ENCODE measurements around the gene PLA2G4F.

The PLA2G4F gene

DNA sequence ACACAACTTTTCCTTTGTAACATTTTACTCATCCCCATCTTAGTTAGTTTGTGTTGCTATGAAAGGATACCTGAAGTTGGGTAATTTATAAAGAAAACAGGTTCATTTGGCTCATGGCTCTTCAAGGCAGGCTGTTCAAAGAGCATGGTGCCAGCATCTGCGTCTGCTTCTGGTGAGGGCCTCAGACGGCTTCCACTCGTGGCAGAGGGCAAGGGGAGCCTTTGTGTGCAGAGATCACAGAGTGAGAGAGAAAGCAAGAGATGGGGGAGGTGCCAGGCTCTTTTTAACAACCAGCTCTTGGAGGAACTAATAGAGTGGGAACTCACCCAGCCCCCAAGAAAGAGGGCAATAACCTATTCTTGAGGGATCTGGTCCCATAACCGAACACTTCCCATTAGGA is 23.1 kb downstream of the PLA2G4F start:
- DNase-seq (ENCODE audit: low read depth, low spot score) = no peak

DNA sequence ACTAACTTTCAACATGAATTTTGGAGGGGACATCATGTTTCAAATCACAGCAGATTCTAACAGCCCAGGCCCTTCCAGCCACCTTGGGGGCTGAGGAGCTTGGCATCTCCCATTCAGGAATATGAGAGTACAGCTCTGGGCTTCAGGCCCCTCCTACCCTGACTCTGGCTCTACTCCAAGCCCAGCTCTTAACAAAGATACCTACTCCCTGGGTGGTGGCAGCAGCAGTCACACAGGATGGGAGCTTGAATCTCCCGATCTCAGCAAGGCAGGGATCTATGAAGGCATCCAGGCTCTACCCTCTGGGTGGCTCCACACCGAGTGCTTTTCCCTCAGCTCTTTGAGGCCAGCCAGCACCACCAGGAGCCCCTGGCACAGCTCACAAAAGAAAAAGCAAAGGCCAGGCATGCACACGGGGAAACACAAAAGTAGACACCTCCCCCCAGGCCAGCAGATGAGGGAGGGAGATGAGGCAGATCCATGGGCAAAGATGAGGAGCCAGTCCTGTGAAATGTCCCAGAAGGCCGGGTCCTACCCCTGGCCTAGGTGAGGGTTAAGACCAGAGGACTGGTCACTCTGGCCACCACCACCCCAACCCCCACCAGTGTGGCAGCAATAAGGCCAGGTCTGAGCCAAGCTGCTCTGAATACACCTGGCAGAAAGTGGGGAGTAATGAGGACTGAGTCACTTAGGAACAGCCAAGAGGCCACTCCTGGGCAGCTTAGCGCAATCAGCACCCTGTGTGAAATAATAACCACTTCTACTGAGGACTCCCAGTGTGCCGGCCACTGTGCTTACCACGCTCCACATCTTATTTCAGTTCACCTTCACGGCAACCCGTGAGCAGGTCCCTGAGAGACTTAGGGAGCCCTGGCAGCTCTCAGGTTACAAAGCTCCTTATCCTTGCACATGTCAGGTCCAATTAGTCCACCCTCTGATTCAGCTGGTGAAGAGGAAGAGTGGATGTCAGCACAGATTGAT is 24.3 kb downstream of the PLA2G4F start:
- no peak for DNase-seq (ENCODE audit: low read depth, low spot score)

- DNase-seq (ENCODE audit: low read depth, low spot score) = no peak
These were observed 25.4 kb downstream of the PLA2G4F start for GRCh38 chr15:42131006-42131405.

- DNase-seq (ENCODE audit: low read depth, low spot score) = no peak
These were observed 26.0 kb downstream of the PLA2G4F start for GRCh38 chr15:42130246-42130986.

DNA sequence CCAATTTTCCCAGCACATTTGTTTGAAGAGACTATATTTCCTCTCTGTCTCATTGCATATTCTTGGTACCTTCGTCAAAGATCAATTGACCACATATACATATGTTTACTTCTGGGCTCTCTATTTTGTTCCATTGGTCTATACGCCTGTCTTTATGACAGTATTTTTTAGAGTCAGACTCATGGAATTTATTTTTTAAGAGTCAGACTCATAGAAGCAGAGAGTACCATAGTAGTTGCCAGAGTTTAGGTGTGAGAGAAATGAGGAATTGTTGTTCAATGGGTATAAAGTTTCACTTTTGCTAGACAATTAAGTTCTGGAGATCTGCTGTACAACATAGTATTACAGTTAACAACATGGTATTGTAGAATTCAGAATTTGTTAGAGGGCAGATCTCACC is 27.1 kb downstream of the PLA2G4F start:
- no peak for DNase-seq (ENCODE audit: low read depth, low spot score)

GRCh38 chr15:42128476-42128875 is 28.0 kb downstream of the PLA2G4F start:
- DNase-seq (ENCODE audit: low read depth, low spot score) = no peak

GRCh38 chr15:42123546-42123945 is 32.9 kb downstream of the PLA2G4F start:
- no peak for DNase-seq (ENCODE audit: low read depth, low spot score)

- DNase-seq (ENCODE audit: low read depth, low spot score) = no peak
These were observed 34.8 kb downstream of the PLA2G4F start for GRCh38 chr15:42121682-42122081.

DNA sequence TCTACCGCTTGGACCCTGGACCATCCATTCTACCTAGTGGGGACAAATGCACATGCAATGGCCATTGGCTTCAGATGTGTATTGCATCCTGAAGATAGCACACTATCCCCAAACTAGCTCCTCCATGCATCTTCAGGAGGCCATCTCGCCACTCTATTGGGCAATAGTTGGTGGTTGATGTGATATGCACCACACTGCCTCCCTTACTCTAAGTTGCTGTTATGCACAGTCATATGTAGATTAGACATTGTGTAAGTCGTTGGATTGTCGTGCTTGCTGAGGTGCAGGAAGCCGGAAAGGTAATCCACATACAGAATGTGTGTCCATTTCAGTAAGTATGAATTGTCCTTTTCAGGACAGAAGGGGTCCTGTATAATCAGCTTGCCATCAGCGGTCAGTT is 35.4 kb downstream of the PLA2G4F start:
- DNase-seq (ENCODE audit: low read depth, low spot score) = no peak

DNA sequence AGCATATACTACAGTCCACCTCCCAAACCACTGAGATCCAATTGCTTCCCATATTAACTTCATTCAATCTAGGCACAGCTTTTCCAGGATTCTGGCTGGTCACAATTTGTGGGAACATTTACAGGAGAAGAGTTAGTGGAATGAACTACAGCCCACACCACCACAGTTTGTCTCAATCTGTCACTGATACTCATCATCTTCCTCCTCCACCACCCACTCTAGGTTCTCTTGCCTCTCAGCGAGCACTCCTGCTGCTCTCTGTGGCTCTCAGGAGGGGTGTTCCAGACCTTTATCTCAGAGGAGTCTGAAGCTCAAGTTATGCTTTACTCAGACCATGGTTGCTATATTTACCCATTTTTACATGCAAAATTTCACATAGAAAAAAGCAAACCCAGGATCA is 36.2 kb downstream of the PLA2G4F start:
- no peak for DNase-seq (ENCODE audit: low read depth, low spot score)

DNA sequence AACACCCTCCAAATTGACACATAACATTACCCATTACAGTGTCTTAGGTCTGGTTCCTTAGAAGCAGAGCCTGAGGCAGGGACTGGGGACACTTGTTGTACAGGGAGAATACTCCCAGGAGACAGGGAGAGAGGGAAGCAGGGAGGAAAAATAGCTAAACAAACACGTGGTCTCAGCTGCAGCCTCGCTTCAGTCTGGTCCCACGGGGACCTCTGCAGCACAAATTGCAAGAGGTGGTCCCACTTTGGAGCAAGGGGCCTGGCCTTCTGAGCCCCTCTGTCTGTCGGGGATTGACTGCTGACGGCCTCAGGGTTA is 37.0 kb downstream of the PLA2G4F start:
- DNase-seq (ENCODE audit: low read depth, low spot score) = no peak

DNA sequence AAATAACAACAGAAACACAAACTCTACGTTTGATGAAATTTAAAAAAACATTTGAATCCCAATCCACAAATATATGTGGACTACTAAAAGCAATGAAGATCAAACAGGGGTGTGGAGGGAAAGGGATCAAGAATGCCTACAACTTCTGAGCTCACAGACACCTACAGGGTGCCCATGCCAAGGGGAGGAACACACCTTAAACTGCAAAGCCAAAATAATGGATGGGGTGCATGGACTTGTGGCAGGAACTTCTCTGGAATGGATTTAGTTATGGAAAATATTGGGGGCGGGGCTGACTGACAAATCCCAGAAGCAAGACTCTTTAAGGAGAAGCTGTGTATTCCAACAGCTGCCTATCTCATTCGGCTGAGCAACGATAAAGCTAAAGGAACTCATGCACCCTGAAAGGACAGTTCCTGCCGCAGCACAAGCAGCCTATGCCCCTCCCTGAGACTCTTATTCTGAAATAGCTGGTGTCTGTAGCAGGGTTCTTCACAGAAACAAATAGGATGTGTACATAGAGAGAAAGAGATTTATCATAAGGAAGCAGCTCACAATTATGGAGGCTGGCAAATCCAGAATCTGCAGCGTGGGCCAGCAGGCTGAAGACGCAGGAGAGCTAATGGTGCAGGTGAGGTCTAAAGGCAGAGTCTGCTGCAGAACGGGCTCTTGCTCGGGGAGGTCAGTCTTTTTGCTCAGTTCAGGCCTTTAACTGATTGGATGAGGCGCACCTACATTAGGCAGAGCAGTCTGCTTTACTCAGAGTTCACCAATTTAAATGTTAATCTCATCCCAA is 37.6 kb downstream of the PLA2G4F start:
- DNase-seq (ENCODE audit: low read depth, low spot score) = no peak

DNA sequence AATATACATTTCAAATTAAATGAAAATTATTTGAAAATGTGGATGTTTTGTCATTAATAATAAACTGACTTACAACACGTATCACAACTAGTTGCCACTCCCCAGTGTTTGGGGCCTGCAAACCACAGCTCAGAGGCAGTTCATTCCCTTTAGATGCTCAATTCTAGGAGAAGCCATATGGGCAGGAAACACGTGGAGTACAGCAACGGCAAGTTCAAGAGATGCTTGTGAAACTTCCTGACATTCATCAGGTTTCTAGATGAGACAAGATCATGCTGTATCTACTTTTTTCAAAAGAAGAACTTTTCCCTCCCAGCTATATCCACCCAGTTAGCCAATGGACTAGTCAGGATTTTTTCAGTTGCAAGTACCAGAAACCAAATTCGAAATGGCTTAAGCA is 44.5 kb downstream of the PLA2G4F start:
- no peak for DNase-seq (ENCODE audit: low read depth, low spot score)

DNA sequence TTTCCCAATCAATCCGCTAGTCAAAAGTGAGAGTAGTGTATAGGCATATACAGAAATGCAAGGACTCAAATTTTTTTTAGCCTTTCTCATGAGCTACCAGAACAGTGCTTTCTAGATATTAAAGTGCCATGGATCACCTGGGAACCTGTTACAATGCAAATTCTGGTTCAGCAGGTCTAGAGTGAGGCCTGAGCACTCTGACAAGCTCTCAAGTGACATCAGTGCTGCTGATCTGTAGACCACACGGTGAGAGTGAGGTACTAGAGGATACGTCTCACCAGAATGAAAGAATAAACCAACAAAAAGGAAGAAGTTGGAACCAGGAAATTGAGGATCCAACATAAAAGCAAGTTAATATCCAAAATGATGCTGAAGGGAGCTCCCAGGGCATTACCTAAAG is 46.1 kb downstream of the PLA2G4F start:
- no peak for DNase-seq (ENCODE audit: low read depth, low spot score)

- no peak for DNase-seq (ENCODE audit: low read depth, low spot score)
These were observed 47.6 kb downstream of the PLA2G4F start for GRCh38 chr15:42108806-42109205.

GRCh38 chr15:42108189-42108588 is 48.2 kb downstream of the PLA2G4F start:
- no peak for DNase-seq (ENCODE audit: low read depth, low spot score)

DNA sequence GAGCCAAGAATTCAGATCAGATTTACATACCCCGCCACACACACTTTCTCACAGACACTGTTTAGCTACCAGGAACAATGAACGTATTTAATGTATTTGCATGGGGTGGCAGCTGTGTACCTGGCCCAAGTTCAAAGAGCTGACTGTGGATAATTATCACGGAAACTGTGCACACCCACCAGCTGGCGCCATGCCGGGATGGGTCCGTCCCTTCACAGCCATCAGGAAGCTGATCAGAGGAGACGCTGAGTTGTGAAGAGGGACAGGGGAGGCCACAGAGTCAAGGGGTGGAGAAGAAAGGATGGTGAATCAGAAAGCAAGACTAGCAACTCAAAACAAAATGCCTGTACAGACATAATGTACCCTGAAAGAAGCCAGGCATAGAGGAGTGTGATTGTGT is 49.0 kb downstream of the PLA2G4F start:
- no peak for DNase-seq (ENCODE audit: low read depth, low spot score)

DNA sequence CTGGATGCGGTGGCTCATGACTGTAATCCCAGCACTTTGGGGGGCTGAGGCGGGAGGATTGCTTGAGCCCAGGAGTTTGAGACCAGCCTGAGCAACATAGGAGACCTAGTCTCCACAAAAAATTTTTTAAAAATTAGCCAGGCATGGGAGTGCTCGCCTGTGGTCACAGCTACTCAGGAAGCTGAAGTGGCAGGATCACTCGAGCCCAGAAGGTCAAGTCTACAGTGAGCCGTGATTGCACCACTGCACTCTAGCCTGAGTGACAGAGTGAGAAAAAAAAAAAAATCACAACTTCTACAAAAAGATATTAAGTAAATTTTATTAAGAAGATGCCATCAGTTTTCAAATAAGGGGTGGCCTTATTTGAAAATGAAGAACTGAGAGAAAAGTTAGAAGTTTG is 50.1 kb downstream of the PLA2G4F start:
- DNase-seq (ENCODE audit: low read depth, low spot score) = no peak

- no peak for DNase-seq (ENCODE audit: low read depth, low spot score)
These were observed 52.1 kb downstream of the PLA2G4F start for GRCh38 chr15:42104095-42104891.

GRCh38 chr15:42102646-42103235 is 53.7 kb downstream of the PLA2G4F start:
- no peak for DNase-seq (ENCODE audit: low read depth, low spot score)

DNA sequence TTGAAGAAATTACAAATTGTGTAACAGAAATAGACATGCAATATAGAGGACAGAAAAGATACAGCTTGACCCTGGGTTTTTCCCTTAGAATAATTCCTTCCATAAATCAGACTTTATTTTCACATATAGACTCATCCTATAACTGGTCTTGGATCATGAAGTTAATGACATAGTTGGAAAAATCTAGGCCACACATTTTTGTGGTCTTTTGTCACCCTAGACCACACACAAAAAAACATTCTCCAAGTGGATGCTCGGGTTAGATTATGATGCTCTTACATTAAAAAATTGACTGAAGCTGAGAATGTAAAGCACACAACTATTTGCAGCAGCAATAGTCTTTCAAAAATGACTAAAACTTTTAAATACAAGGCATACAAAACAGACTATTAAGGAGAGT is 54.6 kb downstream of the PLA2G4F start:
- DNase-seq (ENCODE audit: low read depth, low spot score) = no peak
